ENCODE measurements around the gene PAH. TPM values are rescaled to one million over a fixed set of nuclear protein-coding genes. Genes with fewer than 3 reads are reported as not detected.

Gene PAH
- total RNA-seq, 3 donors from 2014 or later = not detected

DNA sequence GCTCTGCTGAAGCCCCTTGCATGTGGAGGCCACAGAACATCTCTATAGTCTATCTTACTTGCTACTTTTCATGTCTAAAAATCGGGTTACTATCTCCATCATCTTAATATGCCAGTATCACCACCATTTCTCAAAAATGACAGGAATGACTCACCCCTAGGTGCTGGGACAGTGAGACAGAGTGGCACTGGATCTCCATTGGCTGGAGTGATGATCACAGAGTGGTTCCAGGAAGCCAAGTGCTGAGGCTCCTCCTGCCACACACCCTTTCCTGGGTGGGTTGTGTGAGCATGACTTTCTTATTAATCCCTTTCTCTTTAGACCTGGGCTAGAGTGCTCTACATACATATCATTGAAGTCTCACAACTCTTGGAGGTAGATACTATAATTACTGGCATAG is 37.1 kb upstream of the PAH start:
- TF ChIP-seq, protein P1, sequence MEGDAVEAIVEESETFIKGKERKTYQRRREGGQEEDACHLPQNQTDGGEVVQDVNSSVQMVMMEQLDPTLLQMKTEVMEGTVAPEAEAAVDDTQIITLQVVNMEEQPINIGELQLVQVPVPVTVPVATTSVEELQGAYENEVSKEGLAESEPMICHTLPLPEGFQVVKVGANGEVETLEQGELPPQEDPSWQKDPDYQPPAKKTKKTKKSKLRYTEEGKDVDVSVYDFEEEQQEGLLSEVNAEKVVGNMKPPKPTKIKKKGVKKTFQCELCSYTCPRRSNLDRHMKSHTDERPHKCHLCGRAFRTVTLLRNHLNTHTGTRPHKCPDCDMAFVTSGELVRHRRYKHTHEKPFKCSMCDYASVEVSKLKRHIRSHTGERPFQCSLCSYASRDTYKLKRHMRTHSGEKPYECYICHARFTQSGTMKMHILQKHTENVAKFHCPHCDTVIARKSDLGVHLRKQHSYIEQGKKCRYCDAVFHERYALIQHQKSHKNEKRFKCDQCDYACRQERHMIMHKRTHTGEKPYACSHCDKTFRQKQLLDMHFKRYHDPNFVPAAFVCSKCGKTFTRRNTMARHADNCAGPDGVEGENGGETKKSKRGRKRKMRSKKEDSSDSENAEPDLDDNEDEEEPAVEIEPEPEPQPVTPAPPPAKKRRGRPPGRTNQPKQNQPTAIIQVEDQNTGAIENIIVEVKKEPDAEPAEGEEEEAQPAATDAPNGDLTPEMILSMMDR (IDR thresholded peaks at IDR 0.05) = no peak
- peaks cover 8% of the 10 kb centered on the region for H3K4me1 ChIP-seq (ENCODE audit: low read depth)
- no peak overlapping the region for H3K4me3 ChIP-seq
- no peaks in the 10 kb centered on the region for H3K36me3 ChIP-seq (ENCODE audit: low read depth)
- intact Hi-C loops (cut with DNase I, micrococcal nuclease) = loop anchor here in 1 of 2 donors (5.0 kb wide), 1 partner anchor 593 kb away; no protein-coding TSS in a partner anchor
- DNase-seq (no peak), ATAC-seq (no peak)
- H3K9me3 ChIP-seq = no peaks in the 10 kb centered on the region

DNA sequence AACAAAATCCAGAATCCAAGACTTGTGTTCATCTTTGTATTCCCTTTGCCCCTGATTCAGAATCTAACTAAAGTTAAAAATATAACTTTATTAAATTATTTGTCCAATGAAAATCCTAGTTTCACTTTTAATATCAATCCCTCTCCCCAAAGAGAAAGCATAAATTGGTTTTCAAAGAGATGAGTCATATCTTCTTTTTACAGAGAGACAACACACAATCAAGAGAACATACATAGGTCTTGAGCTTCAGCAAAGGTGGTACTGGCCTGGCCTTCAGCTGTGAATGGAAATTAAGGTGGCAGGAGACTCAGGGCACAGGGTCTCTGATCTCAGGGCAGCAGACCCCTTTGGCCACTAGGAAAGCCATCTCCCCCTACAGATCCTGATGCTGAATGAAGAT is 36.2 kb upstream of the PAH start:
- intact Hi-C loops (cut with DNase I, micrococcal nuclease) = loop anchor here in 1 of 2 donors (5.0 kb wide), 1 partner anchor 594 kb away; no protein-coding TSS in a partner anchor
- no peak for ATAC-seq
- TF ChIP-seq, protein P1 (IDR thresholded peaks at IDR 0.05) = no peak
- H3K4me1 ChIP-seq (ENCODE audit: low read depth) = peaks cover 3% of the 10 kb centered on the region
- no peaks in the 10 kb centered on the region for H3K9me3 ChIP-seq
- no peak for DNase-seq
- no peak overlapping the region for H3K4me3 ChIP-seq
- H3K36me3 ChIP-seq (ENCODE audit: low read depth) = no peaks in the 10 kb centered on the region

DNA sequence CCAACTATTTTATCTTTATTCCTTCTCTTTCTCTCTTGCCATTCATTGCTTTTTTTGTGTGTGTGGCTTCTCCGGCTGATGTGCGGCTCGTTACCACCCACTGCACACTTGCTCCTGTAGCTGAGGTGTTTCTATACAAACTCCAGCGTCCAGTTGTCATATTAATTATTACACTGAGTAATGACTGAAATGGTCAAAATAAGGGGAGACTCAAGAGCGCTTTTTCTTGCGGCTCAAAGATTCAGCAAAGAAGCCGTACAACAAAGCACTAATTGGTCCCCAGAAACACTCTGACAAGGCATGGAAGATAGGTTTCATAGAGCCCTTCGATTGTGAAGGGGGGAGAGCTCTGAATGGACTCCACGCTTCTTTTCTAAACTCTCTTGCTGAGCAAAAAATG is 34.8 kb upstream of the PAH start:
- intact Hi-C loops (cut with DNase I, micrococcal nuclease) = loop anchor here in 1 of 2 donors (5.0 kb wide), 1 partner anchor 595 kb away; no protein-coding TSS in a partner anchor
- no peaks in the 10 kb centered on the region for H3K36me3 ChIP-seq (ENCODE audit: low read depth)
- no peak for ATAC-seq
- H3K4me3 ChIP-seq = no peak overlapping the region
- TF ChIP-seq, protein P1 (IDR thresholded peaks at IDR 0.05) = no peak
- no peaks in the 10 kb centered on the region for H3K4me1 ChIP-seq (ENCODE audit: low read depth)
- DNase-seq = no peak
- H3K9me3 ChIP-seq = no peaks in the 10 kb centered on the region

DNA sequence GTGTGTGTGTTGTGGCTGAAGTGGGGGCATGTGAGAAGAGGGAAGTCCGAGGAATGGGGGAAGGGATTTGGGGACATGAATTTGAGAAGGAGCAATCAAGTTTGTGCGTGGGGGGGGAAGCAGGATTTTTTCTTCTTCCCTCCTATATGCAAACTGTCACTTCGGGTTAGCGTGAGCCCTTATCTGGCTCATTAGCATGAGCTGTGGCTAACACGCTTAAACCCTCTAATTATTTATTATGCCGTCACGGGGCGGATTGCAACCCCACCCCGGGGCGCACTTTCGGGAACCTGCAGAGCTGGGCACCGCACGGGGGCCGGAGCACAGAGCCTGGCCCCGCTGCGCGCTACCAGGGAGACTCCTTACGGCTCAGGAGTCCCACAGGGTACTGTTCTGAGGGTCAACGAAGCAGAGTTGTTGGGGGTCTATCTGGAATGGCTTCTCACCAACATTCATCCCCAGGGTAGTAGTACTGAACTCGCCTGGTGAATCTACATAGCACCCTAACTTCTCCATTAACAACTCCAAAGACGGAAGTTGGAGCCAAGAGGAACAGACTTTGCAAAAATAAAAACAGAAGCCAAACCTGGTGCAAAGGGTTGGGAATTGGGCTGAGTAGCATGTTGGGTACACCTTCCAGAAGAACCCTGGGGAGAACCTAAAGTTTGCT is 34.0 kb upstream of the PAH start:
- DNase-seq = no peak
- Histone ChIP-seq H3K4me1 (ENCODE audit: low read depth) (no peaks in the 10 kb centered on the region), H3K4me3 (no peak overlapping the region), H3K36me3 (ENCODE audit: low read depth) (no peaks in the 10 kb centered on the region), H3K9me3 (no peaks in the 10 kb centered on the region)
- intact Hi-C loops (cut with DNase I, micrococcal nuclease) = loop anchor here in 1 of 2 donors (5.0 kb wide), 1 partner anchor 596 kb away; no protein-coding TSS in a partner anchor
- TF ChIP-seq, protein P1 (IDR thresholded peaks at IDR 0.05) = no peak
- ATAC-seq = no peak

DNA sequence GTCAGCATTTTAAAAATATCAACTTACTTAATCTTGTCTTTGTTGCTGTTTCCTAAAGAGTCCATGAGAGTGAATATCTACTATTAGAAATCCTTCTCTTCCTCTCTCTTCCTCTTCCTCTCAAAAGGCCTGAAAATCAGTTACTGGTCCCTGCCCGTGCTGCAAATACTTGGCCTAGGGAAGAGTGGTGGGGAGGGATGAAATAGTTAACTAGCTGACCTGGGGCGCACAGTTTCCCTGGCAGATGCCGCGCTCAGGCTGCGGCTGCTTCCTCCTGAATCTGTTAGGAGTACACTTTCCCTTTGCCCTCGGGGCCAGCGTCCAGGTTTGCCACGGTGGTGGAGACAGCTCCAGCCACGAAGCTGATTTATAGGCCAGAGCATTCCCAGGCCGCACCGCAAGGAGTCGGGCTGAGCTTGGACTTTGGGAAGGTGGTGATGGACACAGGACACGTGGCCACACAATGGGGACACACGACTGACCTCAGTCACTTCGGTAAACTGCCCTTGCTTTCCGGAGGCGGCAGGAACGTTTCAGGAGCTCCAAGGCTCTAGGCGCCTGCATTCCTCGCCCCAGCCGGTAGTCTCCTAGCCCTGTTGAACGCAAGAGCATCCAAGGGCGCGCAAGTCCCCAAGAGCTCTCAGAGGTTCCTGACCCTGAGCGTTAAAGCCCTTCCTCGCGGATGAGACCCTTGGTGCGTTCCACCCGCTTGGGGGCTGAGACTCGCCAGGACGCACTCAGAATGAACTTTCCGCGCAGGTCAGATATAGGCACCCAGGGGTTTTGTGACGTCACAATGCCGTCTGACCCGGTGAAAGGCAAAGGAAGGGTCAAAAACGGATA is 33.3 kb upstream of the PAH start:
- ATAC-seq (peak; percentile 27), DNase-seq (peak in 2 of 3 donors; percentile 12 to 31)
- no peaks in the 10 kb centered on the region for H3K4me1 ChIP-seq (ENCODE audit: low read depth)
- H3K4me3 ChIP-seq = no peak overlapping the region
- intact Hi-C loops (cut with DNase I, micrococcal nuclease) = loop anchor here in 1 of 2 donors (5.0 kb wide), 1 partner anchor 597 kb away; no protein-coding TSS in a partner anchor
- TF ChIP-seq, protein P1 (IDR thresholded peaks at IDR 0.05) = no peak
- H3K9me3 ChIP-seq = no peaks in the 10 kb centered on the region
- no peaks in the 10 kb centered on the region for H3K36me3 ChIP-seq (ENCODE audit: low read depth)

Data from mucosa of descending colon (tissue), 3 donors.